DND-41 (cell line): ENCODE data around the gene TRNAU1AP.

Experiments used
- CTCF ChIP-seq: IDR thresholded peaks from 2 replicates; pipeline ENCODE4 v1.5.1; 2012; ENCODE audit warnings: borderline replicate concordance, low read length, moderate library complexity, mild to moderate bottlenecking; ENCODE audit not compliant: poor library complexity, severe bottlenecking; ENCODE audit errors: extremely low read depth
- EZH2 ChIP-seq: IDR thresholded peaks from 3 replicates; pipeline ENCODE4 v1.6.1; 2012; ENCODE audit warnings: borderline replicate concordance, low read depth, mild to moderate bottlenecking, moderate library complexity, low read length, inconsistent platforms; ENCODE audit not compliant: severe bottlenecking

- no peak for TF ChIP-seq CTCF
- no peak for TF ChIP-seq EZH2
Measured at GRCh38 chr1:28566931-28567330, 14.0 kb downstream of the TRNAU1AP start.
